GM12865 (cell line): Measurements from ENCODE around the gene MYG1.
A peak's percentile ranks its signal among the peaks of the same experiment; 100 is the strongest.

Experiments
- DNase-seq: peaks from one replicate; pipeline ENCODE4 v3.0.0; 2010; ENCODE audit warnings: low read depth
- H3K4me3 ChIP-seq: 2 replicates; pipeline ENCODE4 v1.5.1; 2011; ENCODE audit warnings: mild to moderate bottlenecking, low read depth, low read length, control low read depth
- TF ChIP-seq, protein P1 (sequence below): IDR thresholded peaks from 2 replicates; pipeline ENCODE4 v1.5.1; 2011; ENCODE audit warnings: low read length, control low read depth, low read depth, inconsistent platforms; ENCODE audit not compliant: insufficient read depth; ENCODE audit errors: missing control alignments

MYG1 gene

GRCh38 chr12:53338017-53338416, 38.5 kb downstream of the MYG1 start:
- TF ChIP-seq, protein P1, sequence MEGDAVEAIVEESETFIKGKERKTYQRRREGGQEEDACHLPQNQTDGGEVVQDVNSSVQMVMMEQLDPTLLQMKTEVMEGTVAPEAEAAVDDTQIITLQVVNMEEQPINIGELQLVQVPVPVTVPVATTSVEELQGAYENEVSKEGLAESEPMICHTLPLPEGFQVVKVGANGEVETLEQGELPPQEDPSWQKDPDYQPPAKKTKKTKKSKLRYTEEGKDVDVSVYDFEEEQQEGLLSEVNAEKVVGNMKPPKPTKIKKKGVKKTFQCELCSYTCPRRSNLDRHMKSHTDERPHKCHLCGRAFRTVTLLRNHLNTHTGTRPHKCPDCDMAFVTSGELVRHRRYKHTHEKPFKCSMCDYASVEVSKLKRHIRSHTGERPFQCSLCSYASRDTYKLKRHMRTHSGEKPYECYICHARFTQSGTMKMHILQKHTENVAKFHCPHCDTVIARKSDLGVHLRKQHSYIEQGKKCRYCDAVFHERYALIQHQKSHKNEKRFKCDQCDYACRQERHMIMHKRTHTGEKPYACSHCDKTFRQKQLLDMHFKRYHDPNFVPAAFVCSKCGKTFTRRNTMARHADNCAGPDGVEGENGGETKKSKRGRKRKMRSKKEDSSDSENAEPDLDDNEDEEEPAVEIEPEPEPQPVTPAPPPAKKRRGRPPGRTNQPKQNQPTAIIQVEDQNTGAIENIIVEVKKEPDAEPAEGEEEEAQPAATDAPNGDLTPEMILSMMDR, result no peak
- H3K4me3 ChIP-seq, result no peak overlapping the region
- DNase-seq, result no peak

DNA sequence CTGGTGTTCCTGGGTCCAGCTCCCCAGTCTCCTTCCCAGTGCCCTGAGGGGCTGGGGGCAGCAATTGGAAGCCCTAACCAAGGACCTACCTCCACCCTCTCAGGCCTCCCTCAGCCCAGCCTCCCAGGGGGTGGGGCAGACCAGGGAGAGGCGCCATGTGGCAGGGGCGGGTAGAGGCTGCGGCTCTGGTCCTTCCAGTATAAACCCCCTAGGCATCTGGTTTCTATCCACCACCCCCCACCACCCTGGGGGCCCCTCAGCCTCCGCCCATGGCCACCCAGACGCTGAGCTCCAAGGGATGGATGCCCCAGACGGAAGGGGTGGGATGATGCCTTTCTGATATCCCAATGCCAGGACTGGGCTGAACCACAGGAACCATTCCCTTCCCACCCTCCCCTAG, 39.4 kb downstream of the MYG1 start:
- TF ChIP-seq, protein P1, result no peak
- H3K4me3 ChIP-seq, result no peak overlapping the region
- DNase-seq, result no peak

DNA sequence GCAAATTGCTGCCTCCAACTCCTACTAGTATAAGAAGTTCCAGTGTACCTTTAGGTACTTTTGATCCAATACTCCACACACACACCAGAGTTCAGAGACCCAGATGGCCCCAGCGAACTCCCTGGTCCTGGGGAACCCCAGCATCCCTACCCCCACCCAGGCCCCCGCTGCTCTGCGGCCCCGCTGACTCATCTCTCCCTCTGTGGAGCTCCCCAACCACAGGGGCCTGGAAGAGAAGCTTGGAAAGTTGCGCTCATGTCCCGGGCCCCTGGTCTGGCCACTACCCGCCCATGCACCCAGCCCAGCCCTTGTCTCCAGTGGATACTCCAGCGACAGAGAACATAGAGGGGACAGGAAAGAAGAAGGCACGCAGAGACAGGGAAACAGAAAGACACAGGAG, 40.9 kb downstream of the MYG1 start:
- TF ChIP-seq, protein P1, result no peak
- no peak for DNase-seq
- H3K4me3 ChIP-seq, result no peak overlapping the region

GRCh38 chr12:53343449-53343848, 44.0 kb downstream of the MYG1 start:
- TF ChIP-seq, protein P1, result no peak
- no peak for DNase-seq
- H3K4me3 ChIP-seq, result no peak overlapping the region

GRCh38 chr12:53343969-53344368, 44.5 kb downstream of the MYG1 start:
- DNase-seq, result no peak
- TF ChIP-seq, protein P1, result no peak
- H3K4me3 ChIP-seq, result no peak overlapping the region

DNA sequence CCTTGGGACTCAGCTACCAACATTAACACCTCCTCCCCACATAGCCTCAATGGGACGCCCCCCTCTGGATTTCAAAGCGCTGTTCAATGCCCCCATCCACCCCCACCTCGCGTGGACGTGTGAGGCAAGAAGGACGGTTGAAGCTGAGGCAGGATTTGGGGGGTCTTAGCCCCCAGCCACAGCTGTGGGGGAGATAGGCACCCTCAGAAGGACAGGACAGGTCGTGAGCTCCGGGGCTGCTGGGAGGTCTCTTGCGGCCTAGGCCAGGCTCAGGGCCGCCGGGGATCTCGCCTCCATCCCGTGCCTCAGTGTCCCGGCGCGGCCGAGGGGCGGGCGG, 45.0 kb downstream of the MYG1 start:
- TF ChIP-seq, protein P1, result no peak
- no peak overlapping the region; the same call in 1 of the 2 replicates for H3K4me3 ChIP-seq
- DNase-seq, result no peak

DNA sequence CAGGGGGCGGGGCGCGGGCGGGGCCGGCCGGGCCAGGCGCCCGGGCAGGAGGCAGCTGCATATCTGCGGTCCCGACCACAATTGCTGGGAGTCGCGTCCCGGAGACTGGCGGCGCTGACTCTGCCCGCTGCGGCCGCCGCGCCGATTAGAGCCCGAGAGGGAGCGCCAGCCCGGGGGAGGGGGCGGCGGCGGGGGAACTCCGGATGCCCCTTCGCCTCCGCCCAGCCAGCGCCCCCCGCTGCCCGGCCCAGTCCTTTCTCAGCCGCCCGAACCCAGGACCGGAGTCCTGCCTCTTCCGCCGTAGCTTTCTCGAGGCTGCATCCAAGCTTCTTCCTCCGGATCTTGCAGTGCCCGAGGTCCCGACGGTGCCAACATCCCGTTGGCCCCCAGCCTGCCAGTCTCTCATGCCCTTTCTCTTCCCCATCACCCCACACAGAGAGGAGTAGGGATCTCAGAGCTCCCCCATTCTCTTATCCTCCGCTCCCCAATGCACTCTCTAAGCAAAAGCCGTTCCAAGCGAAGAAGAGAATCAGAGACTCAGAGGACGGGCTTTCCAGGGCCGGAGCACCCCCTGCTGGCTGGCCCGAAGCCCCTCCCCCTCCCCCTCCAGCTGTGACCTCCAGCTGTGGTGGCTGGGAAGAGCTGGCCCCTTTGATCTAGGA, 45.5 kb downstream of the MYG1 start:
- DNase-seq, result peak; percentile 80
- H3K4me3 ChIP-seq, result peak overlapping the region; percentile 63
- TF ChIP-seq, protein P1, result peak; percentile 81
